GM21529 (cell line): ENCODE data around the gene PRPF18.

Source experiments
- ATAC-seq: cut with Tn5 transposase; IDR thresholded peaks from one replicate; pipeline ENCODE4 v1.9.1; 2021; ENCODE audit not compliant: unreplicated experiment

The PRPF18 gene

GRCh38 chr10:13604357-13605040 lies 17.7 kb downstream of the PRPF18 start:
- ATAC-seq, result no peak

- no peak for ATAC-seq
Observed at GRCh38 chr10:13608246-13608853, 21.6 kb downstream of the PRPF18 start.

DNA sequence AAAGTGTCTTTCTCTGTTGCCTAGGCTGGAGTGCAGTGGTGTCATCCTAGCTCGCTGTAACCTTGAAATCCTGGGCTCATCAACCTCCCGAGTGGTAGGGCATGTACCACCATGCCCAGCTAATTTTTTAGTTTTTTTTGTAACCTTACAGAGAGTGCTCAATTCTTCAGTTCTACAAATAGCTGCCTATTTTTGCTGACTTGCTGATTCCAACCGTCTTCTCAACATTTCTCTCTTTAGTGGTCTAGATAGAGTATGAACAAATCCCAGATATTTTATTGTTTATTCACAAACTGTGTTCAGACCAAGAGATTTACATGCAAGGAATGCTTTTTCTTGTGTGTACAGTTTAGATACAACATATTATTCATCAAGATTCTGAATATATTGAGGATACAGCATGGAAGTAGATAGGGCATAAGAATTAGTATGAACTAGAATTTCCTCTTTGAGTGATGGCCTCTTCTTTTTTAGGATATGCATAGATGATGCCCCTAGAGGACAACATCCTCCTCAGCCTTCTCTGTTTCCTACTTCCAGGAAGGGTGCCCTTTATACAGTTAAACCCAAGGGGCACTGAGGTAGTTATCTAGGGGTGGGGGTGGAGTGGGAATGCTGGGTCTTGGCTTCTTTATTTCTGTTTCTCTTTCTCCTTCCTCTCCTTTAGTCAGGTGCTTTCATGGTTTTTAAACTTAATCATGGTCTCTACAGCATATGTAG lies 26.0 kb downstream of the PRPF18 start:
- no peak for ATAC-seq

DNA sequence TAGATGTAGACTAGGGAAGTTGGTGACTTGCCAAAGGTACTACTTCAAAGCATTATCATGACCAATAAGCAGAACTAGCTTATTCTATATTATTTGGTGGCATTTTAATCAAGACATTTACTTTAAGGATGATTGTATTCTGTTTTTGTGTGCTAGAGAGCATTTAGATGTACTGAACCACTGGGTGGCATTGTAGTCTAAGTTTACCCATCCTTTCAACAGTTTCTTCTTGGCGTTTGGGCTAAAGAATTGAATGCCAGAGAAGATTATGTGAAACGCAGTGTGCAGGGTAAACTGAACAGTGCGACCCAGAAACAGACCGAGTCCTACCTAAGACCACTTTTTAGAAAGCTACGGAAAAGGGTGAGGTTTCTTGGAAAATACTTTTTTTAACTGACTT lies 26.8 kb downstream of the PRPF18 start:
- ATAC-seq, result no peak

GRCh38 chr10:13614530-13615332 lies 28.0 kb downstream of the PRPF18 start:
- no peak for ATAC-seq

DNA sequence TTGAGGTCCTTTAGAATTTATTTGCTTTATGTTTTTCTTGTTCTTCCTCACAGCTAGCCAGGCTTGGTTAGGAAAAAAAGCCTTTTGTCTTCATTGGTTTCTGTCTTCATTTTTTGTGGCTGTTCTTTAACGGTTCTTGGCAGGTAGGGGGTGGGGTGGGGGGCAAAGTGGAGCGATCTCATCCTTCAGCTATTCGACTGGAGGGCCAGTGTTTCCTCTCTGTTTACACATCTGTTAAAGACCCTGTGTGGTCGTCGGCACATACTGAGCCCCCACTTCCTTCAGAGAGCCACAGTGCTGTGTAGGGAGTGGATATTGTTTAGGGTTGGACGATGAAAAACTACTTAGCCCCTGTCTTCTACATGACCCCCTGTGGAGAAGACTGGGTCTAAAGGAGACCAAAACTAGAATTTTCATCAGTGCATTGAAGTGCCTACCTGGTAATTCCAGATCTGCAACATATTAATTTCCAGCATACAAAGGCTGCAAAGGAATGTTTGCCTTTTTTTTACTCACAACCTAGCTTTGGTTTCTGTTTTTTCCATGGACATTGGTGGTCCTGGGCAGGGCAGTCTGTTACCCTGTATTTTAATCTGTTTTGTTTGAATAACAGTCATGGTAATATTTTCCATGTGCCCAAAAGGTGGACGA lies 29.0 kb downstream of the PRPF18 start:
- ATAC-seq, result no peak

DNA sequence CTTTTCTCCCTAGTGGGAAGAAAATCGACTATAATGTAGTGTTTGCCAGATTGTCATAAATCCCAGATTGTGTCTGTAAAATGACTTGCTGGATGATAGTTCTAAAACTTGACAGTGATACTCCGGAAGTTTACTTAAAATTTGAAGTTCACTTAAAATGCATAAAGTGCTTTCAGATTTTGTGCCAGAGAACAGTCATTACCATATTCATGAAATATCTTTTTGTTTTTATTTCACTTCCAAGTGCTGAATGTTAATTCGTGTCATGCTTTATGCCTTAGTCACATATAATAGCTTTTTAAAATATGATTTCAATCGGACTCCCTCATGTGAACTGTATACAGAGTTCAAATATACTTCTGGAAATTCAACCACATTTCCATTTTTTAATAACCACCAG lies 30.4 kb downstream of the PRPF18 start:
- ATAC-seq, result no peak

- ATAC-seq, result no peak
Observed at GRCh38 chr10:13621931-13622330, 35.2 kb downstream of the PRPF18 start.

- ATAC-seq, result no peak
Observed at GRCh38 chr10:13624630-13625029, 37.9 kb downstream of the PRPF18 start.

DNA sequence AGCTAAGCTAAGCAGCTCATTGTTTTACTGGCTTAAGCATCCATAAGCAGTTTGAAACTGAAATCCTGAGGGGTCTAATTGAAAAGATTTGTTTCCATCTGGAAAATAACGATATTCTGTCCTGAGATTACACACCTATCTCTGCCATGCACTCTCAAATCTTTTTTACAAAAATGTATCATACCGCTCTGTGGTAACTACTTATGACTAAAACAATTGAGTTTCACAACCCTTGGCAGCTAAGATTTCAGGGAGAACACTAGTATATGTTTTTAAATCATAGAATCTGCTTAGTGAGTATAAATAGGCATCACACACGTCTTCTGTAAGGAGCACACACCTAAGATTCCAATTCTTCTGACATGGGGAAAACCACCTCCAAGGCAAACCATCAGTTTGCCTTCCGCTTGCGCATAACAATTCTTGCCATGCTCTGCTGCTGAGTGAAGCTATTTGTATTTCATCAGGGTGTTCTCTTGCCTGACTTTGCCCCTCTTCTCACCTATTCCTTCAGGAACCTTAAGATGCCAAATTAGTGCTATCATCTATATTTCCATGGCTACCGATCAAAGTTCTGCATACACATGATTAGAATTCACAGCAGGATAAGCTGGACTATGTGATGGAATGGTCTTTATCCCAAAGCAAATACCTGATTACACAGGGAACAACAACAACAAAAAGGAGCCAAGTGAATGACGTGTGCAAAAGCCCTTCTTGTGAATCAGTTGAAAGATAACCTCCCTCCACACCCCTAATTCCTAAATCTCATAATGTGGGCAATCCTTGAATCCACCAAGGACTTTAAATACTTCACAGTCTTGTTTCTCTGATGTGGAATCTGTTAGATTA lies 40.9 kb downstream of the PRPF18 start:
- no peak for ATAC-seq

DNA sequence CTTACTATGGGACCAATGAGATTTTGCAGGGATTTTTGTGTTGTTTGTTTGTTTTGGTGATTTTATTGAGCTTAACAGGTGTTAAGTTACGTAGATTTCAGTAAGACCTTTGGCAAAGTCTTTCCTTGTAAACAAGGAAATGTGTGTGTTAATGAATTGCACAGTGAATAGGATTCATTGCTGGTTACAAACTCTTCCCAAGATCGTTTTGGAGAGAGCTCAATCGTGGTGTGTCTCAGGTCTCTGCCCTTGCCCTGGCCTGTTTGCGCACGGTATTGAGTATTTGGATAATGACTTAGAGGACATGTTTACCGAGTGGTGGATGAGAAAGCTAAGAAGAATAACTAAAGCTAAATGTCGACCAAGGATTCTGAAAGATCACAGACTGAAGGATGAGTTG lies 41.9 kb downstream of the PRPF18 start:
- ATAC-seq, result no peak

- ATAC-seq, result no peak
Observed at GRCh38 chr10:13629116-13629515, 42.4 kb downstream of the PRPF18 start.

GRCh38 chr10:13630231-13630630 lies 43.5 kb downstream of the PRPF18 start:
- ATAC-seq, result no peak

DNA sequence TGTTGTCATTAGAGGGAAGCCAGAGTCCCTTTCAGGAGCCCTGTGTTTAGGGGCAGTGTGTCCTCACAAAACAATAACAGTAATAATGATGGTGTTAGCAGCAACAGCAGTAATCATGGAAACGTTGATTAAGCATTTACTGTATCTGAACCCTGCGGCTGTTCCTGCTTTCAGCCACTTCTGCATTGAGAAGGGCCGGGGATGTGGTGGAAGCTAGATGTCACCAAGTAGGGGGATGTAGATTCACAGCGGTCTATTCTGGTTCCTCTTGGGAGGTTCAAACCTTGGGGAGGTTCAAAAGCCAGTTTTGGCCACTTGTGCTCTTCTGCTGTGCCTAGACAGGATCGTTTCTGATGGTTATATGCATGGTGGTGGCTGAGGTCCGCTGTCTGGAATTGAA lies 44.8 kb downstream of the PRPF18 start:
- no peak for ATAC-seq

- ATAC-seq, result no peak
Observed at GRCh38 chr10:13632440-13632839, 45.7 kb downstream of the PRPF18 start.

- no peak for ATAC-seq
Observed at GRCh38 chr10:13632884-13633440, 46.2 kb downstream of the PRPF18 start.

DNA sequence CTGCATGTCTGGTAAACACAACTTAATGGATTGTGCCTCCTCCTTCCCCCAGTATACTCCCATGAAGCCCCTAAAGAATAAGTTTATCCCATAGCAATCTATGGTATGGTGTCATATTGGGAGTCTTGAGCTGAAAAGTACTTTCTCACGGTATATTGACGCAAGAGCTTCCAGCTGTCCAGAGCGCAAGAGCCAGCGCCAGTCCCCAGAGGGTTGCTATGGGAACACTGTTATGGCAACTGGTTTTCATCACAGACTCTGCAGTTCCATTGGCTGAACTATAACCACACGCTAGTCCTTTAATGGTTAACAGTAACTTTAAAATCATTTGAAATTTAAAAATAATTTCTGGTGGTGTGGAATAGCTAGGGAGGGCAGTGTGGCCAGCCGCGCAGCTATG lies 46.9 kb downstream of the PRPF18 start:
- no peak for ATAC-seq

DNA sequence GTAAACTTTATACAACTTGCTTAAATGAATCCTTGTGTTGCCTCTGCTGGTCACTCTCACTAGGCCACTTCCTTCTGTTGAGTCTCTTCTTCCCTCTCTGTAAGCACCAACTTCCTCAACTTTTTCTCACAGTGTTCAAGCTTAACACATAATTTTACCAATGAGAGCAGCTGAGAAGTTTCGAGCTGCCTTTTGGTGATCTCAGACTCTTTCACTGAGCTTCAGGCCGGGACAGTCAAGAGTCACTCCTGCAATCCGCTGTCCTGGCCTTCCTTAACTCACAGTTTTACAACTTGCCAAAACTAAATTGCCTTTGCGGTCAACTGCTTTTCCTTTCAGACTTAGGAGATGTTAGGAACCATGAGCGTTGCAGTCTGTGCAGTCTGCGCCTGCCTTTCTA lies 47.4 kb downstream of the PRPF18 start:
- no peak for ATAC-seq

DNA sequence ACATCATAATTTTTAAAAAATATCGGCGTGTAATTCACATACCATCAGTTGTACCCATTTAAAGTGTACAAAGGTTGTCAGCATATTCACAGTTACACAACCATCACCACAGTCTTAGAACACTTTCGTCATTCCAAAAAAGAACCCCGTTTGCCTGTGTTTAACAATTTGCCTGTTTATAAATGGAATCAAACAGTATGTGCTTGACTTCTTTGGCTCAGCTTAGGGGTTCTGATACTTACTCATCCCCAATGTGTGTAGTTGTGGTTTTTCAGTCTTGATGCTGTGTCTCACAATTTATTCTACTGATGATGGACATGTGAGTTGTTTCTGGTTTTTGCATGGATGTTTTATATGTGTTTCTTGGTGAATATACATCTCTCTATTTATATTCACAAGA lies 50.0 kb downstream of the PRPF18 start:
- ATAC-seq, result no peak
